ENCODE data around the gene FGFBP2. TPM values are rescaled to one million over a fixed set of nuclear protein-coding genes. Genes with fewer than 3 reads are reported as not detected.

Gene FGFBP2
- total and polyA plus RNA-seq, 10 of the 15 experiments (the other 5 are each of a cell fraction or from before 2014, with no cell fraction given): 0.23 TPM; not detected in 9

- ChIA-PET RAD21 (ENCODE audit: unreplicated experiment) (interaction anchor here (1.9 kb wide), 1 partner anchor 200 kb away, joined by 5 read pairs; no protein-coding TSS in a partner anchor), POLR2A (no interaction called here), CTCF (interaction anchor here (0.7 to 2.2 kb wide), 6 partner anchors 10 to 547 kb away, joined by 3 to 10 read pairs (median 4); no protein-coding TSS in a partner anchor), SMC1A (ENCODE audit: uncharacterized antibody, unreplicated experiment) (interaction anchor here (0.7 to 1.4 kb wide), 2 partner anchors 123 to 200 kb away, joined by 3 to 4 read pairs; no protein-coding TSS in a partner anchor)
- Histone ChIP-seq H3K4me1 (ENCODE audit: control insufficient read depth, insufficient read depth, low read length) (no peaks in the 10 kb centered on the region), H3K9me3 (replicated peaks; ENCODE audit: control insufficient read depth, insufficient read depth, low read length) (no peaks in the 10 kb centered on the region), H3K9ac (ENCODE audit: control insufficient read depth, insufficient read depth, low read length) (no peak overlapping the region), H3K79me2 (ENCODE audit: control insufficient read depth, insufficient read depth, low read length) (no peaks in the 10 kb centered on the region), H3K27me3 (replicated peaks in 1 of 2; ENCODE audit: control insufficient read depth in 2 of 2, insufficient read depth in 2 of 2, low read length in 1 of 2) (no peaks in the 10 kb centered on the region), H3K4me3 (no peak overlapping the region), H3K36me3 (ENCODE audit: control insufficient read depth in 2 of 2, insufficient read depth in 2 of 2, low read length in 1 of 2) (no peaks in the 10 kb centered on the region), H2AFZ (ENCODE audit: control insufficient read depth, low read depth, low read length) (no peak overlapping the region), H3K4me2 (ENCODE audit: control insufficient read depth, insufficient read depth) (no peak overlapping the region), H3K27ac (ENCODE audit: control insufficient read depth, insufficient read depth) (no peak overlapping the region), H4K20me1 (ENCODE audit: control insufficient read depth, insufficient read depth) (no peaks in the 10 kb centered on the region)
- DNase-seq (ENCODE audit: low read depth, low spot score) (no peak), FAIRE-seq (no peak), ATAC-seq (no peak)
- intact Hi-C loops (cut with micrococcal nuclease; ENCODE audit: unreplicated experiment) (no loop called here), in situ Hi-C loops (cut with MboI) (no loop called here)
- no TSS peak for BruUV-seq (replicated peaks)
- WGBS (ENCODE audit: insufficient coverage, insufficient replicate concordance, low lambda C conversion rate, missing lambda C conversion rate): 43% methylated on average over 5 of the region's 5 CpGs
- no peak for TF ChIP-seq SMAD1 (IDR thresholded peaks at IDR 0.05; ENCODE audit: low read depth, partially characterized antibody)
- TF ChIP-seq ZZZ3 (IDR thresholded peaks at IDR 0.05; ENCODE audit: control insufficient read depth, insufficient read length, low read depth): no peak
- TF ChIP-seq EED (IDR thresholded peaks at IDR 0.05; ENCODE audit: low read depth): no peak
- TF ChIP-seq, protein P1, sequence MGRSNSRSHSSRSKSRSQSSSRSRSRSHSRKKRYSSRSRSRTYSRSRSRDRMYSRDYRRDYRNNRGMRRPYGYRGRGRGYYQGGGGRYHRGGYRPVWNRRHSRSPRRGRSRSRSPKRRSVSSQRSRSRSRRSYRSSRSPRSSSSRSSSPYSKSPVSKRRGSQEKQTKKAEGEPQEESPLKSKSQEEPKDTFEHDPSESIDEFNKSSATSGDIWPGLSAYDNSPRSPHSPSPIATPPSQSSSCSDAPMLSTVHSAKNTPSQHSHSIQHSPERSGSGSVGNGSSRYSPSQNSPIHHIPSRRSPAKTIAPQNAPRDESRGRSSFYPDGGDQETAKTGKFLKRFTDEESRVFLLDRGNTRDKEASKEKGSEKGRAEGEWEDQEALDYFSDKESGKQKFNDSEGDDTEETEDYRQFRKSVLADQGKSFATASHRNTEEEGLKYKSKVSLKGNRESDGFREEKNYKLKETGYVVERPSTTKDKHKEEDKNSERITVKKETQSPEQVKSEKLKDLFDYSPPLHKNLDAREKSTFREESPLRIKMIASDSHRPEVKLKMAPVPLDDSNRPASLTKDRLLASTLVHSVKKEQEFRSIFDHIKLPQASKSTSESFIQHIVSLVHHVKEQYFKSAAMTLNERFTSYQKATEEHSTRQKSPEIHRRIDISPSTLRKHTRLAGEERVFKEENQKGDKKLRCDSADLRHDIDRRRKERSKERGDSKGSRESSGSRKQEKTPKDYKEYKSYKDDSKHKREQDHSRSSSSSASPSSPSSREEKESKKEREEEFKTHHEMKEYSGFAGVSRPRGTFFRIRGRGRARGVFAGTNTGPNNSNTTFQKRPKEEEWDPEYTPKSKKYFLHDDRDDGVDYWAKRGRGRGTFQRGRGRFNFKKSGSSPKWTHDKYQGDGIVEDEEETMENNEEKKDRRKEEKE (IDR thresholded peaks at IDR 0.05): no peak
- TF ChIP-seq GABPA (IDR thresholded peaks at IDR 0.05; ENCODE audit: low read depth): no peak
- no peak for TF ChIP-seq KLF5 (IDR thresholded peaks at IDR 0.05; ENCODE audit: partially characterized antibody)
- TF ChIP-seq, protein P2, sequence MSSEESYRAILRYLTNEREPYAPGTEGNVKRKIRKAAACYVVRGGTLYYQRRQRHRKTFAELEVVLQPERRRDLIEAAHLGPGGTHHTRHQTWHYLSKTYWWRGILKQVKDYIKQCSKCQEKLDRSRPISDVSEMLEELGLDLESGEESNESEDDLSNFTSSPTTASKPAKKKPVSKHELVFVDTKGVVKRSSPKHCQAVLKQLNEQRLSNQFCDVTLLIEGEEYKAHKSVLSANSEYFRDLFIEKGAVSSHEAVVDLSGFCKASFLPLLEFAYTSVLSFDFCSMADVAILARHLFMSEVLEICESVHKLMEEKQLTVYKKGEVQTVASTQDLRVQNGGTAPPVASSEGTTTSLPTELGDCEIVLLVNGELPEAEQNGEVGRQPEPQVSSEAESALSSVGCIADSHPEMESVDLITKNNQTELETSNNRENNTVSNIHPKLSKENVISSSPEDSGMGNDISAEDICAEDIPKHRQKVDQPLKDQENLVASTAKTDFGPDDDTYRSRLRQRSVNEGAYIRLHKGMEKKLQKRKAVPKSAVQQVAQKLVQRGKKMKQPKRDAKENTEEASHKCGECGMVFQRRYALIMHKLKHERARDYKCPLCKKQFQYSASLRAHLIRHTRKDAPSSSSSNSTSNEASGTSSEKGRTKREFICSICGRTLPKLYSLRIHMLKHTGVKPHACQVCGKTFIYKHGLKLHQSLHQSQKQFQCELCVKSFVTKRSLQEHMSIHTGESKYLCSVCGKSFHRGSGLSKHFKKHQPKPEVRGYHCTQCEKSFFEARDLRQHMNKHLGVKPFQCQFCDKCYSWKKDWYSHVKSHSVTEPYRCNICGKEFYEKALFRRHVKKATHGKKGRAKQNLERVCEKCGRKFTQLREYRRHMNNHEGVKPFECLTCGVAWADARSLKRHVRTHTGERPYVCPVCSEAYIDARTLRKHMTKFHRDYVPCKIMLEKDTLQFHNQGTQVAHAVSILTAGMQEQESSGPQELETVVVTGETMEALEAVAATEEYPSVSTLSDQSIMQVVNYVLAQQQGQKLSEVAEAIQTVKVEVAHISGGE (CRISPR knock-in tag; IDR thresholded peaks at IDR 0.05): no peak
- TF ChIP-seq FOS (IDR thresholded peaks at IDR 0.05; ENCODE audit: borderline replicate concordance, extremely low read depth, insufficient read length): no peak
- TF ChIP-seq JUND (IDR thresholded peaks at IDR 0.05; ENCODE audit: low read depth, low read length): no peak
- TF ChIP-seq USF2 (IDR thresholded peaks at IDR 0.05; ENCODE audit: borderline replicate concordance, low read depth, low read length): no peak
- TF ChIP-seq CHD2 (IDR thresholded peaks at IDR 0.05; ENCODE audit: borderline replicate concordance, low read depth, low read length): no peak
- TF ChIP-seq ZNF24 (IDR thresholded peaks at IDR 0.05): no peak
- TF ChIP-seq EGR1 (IDR thresholded peaks at IDR 0.05; ENCODE audit: borderline replicate concordance in 1 of 2, low read depth in 2 of 2, low read length in 2 of 2): no peak
- no peak for TF ChIP-seq TBL1XR1 (IDR thresholded peaks at IDR 0.05; ENCODE audit: low read depth, low read length)
- no peak for TF ChIP-seq POLR2AphosphoS5 (IDR thresholded peaks at IDR 0.05; ENCODE audit: low read length)
- no peak for TF ChIP-seq NFIC (IDR thresholded peaks at IDR 0.05; ENCODE audit: low read depth, low read length)
- TF ChIP-seq TARDBP (IDR thresholded peaks at IDR 0.05; ENCODE audit: borderline replicate concordance): no peak
- no peak for TF ChIP-seq ZSCAN29 (IDR thresholded peaks at IDR 0.05)
These were observed 42.7 kb upstream of the FGFBP2 start for GRCh38 chr4:16005676-16006075.

Measured in GM12878 (cell line).